Adipocyte (in vitro differentiated cells): ENCODE results near the gene SLC16A9.

Source experiments
- DNase-seq: peaks from one replicate; pipeline ENCODE4 v3.0.0-alpha.2; 2015; ENCODE audit warnings: low read depth
- H3K27me3 ChIP-seq: replicated peaks from 2 replicates; pipeline ENCODE4 v1.7.0; 2013; ENCODE audit warnings: mild to moderate bottlenecking, low read length, moderate library complexity; ENCODE audit not compliant: control insufficient read depth, insufficient read depth
- H3K36me3 ChIP-seq: 2 replicates; pipeline ENCODE4 v1.7.0; 2013; ENCODE audit warnings: low read length, mild to moderate bottlenecking, moderate library complexity; ENCODE audit not compliant: control insufficient read depth, insufficient read depth, severe bottlenecking
- H3K4me1 ChIP-seq: 2 replicates; pipeline ENCODE4 v1.7.0; 2013; ENCODE audit warnings: mild to moderate bottlenecking, low read length, moderate library complexity; ENCODE audit not compliant: control insufficient read depth, insufficient read depth
- H3K4me3 ChIP-seq: 2 replicates; pipeline ENCODE4 v1.7.0; 2013; ENCODE audit warnings: mild to moderate bottlenecking, low read length, moderate library complexity
- H3K9ac ChIP-seq: 2 replicates; pipeline ENCODE4 v1.7.0; 2013; ENCODE audit warnings: mild to moderate bottlenecking, low read length, moderate library complexity
- H3K9me3 ChIP-seq: 2 replicates; pipeline ENCODE4 v1.7.0; 2013; ENCODE audit warnings: mild to moderate bottlenecking, low read length, moderate library complexity; ENCODE audit not compliant: control insufficient read depth

Gene SLC16A9

DNA sequence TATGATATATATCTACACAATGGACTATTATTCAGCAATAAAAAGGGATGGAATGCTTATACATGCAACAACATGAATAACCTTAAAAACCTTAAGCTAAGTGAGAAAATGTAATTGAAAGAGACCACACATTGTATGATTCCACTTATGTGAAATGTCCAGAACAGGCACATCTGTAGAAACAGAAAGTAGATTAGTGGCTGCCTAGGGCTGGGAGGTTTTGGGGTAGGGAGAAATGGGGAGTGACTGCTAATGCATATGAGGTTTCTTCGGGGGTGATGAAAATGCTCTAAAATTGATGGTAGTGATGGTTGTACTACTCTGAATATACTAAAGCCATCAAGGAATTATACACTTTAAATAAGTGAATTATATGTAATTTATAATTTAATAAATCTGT lies 14.7 kb downstream of the SLC16A9 start:
- Histone ChIP-seq H3K4me1 (no peaks in the 10 kb centered on the region), H3K27me3 (peaks cover 7% of the 10 kb centered on the region), H3K36me3 (no peaks in the 10 kb centered on the region), H3K9me3 (no peaks in the 10 kb centered on the region), H3K4me3 (no peak overlapping the region), H3K9ac (no peak overlapping the region)
- DNase-seq: no peak

DNA sequence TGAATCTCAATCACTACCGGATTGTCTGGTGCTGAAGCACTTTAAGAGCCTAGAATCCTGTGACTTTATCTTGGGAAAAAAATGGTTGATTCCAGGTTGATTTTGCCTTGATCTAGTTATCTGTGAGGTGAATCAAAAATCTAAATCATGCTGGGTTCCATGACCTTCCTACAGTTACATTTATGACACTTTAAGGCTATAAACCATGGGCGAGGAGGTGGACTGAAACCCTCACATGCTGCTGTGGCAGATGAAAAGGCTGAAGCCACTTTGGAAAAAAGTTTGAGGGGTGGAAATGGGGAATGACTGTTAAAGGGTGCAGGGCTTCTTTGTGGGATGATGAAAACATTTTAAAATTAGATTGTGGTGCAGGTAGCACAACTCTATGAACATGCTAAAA lies 17.5 kb downstream of the SLC16A9 start:
- H3K9ac ChIP-seq: no peak overlapping the region
- H3K9me3 ChIP-seq: no peaks in the 10 kb centered on the region
- peaks cover 5% of the 10 kb centered on the region for H3K27me3 ChIP-seq
- DNase-seq: no peak
- no peak overlapping the region for H3K4me3 ChIP-seq
- H3K4me1 ChIP-seq: no peaks in the 10 kb centered on the region
- H3K36me3 ChIP-seq: no peaks in the 10 kb centered on the region

DNA sequence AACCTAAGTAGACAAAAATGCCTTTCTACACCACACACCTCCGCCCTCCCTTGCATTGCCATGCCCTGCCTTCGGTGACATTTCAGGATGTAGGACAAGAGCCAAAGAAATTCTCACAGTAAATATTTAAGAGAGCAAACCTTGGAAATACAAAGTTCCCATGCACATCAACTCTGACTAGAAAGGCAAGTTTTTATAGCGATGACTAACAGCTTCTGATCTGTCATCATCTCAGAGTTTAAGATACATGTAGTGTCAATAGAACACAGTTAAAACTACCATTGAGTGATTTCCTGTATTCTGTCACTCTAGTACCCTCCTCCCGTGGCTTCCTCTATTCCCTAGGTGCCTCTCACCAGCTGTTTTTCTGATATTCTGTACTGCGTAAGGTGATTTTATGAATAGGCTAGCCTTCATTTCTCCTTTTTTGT lies 20.7 kb downstream of the SLC16A9 start:
- peaks cover 4% of the 10 kb centered on the region for H3K4me1 ChIP-seq
- no peaks in the 10 kb centered on the region for H3K36me3 ChIP-seq
- no peak overlapping the region for H3K4me3 ChIP-seq
- peaks cover 5% of the 10 kb centered on the region for H3K27me3 ChIP-seq
- H3K9ac ChIP-seq: no peak overlapping the region
- no peak for DNase-seq
- H3K9me3 ChIP-seq: no peaks in the 10 kb centered on the region

DNA sequence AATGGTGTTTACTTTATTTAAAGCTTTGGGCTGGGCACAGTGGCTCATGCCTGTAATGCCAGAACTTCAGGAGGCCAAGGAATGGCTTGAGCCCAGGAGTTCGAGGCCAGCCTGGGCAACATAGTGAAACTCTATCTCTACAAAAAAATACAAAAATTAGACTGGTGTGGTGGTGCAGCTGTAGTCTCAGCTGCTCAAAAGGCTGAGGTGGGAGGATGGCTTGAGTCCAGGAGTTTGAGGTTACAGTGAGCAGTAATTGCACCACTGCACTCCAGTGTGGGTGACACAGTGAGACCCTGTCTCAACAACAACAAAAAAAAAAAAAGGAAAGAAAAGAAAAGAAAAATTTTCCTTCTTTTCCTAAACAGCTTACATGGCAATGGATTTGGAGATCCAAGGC lies 22.0 kb downstream of the SLC16A9 start:
- DNase-seq: no peak
- Histone ChIP-seq H3K9ac (no peak overlapping the region), H3K27me3 (peaks cover 5% of the 10 kb centered on the region), H3K9me3 (no peaks in the 10 kb centered on the region), H3K4me3 (no peak overlapping the region), H3K4me1 (peaks cover 4% of the 10 kb centered on the region), H3K36me3 (no peaks in the 10 kb centered on the region)

DNA sequence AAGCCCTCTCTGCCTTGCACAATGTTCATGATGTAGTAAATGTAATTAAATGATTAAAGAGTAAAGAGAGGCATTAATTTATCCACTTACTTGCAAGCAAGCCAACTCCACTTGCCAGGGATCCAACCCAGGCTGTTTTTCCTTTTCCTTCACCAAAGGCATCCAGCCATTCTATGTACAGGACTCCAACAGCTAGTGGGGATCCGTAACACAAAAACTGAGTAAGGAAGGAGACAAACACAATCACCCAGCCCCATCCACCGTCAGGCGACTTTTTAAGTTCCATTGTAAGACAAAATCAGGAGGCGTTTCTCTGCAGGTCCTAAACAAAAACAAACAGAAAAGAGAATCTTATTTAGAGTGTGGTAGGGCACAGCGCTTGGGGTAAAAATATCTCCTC lies 25.6 kb downstream of the SLC16A9 start:
- H3K27me3 ChIP-seq: no peaks in the 10 kb centered on the region
- H3K36me3 ChIP-seq: no peaks in the 10 kb centered on the region
- H3K4me3 ChIP-seq: no peak overlapping the region
- H3K9ac ChIP-seq: no peak overlapping the region
- H3K9me3 ChIP-seq: no peaks in the 10 kb centered on the region
- no peak for DNase-seq
- peaks cover 7% of the 10 kb centered on the region for H3K4me1 ChIP-seq

DNA sequence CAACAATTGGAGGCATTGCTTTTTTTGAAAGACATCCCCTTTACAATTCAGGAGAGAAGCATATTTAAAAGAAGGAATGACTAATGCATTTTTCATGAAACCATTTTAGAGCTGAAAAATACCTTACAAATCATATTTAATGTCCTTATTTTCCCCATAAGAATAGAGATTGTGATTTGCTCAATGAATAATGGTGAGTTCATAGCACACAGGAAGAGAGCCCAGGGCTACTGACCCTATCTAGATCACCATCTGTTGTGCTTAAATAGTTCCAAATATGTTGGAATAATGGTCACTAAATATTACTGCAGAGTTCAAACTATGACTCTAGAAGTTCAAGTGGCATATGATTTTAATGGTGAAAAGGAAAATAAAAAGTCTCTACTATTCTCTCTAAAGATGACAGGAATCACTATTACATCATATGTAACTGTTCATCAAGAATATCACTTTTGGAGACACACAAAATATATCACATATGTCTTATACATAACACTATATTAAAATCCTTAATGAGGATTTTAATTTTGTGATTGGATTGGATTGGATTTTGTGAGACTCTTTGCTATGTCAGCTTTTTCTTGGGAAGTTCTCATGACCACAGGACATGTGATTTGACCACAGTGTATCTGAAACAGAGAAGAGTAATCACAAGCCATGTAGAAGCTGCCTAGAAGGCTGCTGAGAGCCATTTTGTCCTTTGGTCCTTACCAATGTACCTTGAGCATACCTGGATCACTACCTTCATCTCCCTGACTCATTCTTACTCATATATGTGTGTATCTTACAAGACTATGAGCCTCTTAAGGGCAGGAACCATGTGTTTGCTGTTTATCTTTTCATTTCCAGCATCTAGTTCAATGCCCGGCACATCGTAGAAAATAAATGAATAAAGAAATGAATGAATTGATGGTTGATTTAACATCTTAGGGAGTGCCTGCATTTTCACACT lies 26.4 kb downstream of the SLC16A9 start:
- H3K36me3 ChIP-seq: no peaks in the 10 kb centered on the region
- H3K4me1 ChIP-seq: peaks cover 9% of the 10 kb centered on the region
- no peak overlapping the region for H3K4me3 ChIP-seq
- H3K9ac ChIP-seq: no peak overlapping the region
- DNase-seq: no peak
- no peaks in the 10 kb centered on the region for H3K27me3 ChIP-seq
- H3K9me3 ChIP-seq: no peaks in the 10 kb centered on the region

DNA sequence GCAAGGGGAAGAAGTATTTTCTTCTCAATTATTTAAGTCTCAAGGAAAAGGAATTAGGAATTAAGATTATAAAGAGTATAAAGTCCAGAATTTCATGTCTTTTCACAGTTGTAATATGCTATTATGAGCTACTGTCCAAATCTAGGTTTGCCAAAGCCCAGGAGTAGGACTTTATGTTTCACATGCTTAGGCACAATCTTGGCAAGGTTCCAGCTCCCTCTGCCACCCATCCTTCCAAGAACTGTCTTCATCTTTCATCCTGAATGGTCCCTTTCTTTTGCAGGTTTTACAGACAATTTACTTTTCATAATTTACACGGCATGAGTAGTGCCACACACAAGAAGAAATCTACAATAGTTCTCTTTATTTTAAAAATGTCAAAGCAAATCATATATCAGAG lies 29.5 kb downstream of the SLC16A9 start:
- peaks cover 5% of the 10 kb centered on the region for H3K4me1 ChIP-seq
- H3K36me3 ChIP-seq: no peaks in the 10 kb centered on the region
- H3K9me3 ChIP-seq: no peaks in the 10 kb centered on the region
- no peak overlapping the region for H3K4me3 ChIP-seq
- H3K27me3 ChIP-seq: no peaks in the 10 kb centered on the region
- H3K9ac ChIP-seq: no peak overlapping the region
- DNase-seq: no peak

DNA sequence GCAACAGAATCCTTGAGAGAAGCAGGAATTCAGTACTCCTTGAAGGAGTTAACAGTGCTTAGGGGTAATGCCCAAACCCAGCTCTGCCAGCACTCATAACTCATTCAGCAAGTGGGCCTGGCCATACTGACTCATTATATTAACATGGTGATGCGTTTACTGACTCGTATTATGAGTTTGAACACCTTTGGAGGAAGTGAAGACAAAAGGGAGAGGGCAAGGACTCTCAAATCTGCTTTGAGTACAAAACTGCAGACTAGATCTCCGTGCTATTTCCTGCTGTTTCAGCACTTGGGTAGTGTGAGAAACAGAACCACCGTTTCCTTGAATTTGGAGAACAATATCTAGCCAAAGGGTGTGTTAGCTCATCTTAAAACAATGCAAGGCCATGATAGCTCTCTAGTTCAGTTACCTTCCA lies 30.8 kb downstream of the SLC16A9 start:
- peak; percentile 2 for DNase-seq
- Histone ChIP-seq H3K9ac (no peak overlapping the region), H3K27me3 (no peaks in the 10 kb centered on the region), H3K4me1 (peaks cover 18% of the 10 kb centered on the region), H3K9me3 (no peaks in the 10 kb centered on the region), H3K36me3 (no peaks in the 10 kb centered on the region), H3K4me3 (no peak overlapping the region)

DNA sequence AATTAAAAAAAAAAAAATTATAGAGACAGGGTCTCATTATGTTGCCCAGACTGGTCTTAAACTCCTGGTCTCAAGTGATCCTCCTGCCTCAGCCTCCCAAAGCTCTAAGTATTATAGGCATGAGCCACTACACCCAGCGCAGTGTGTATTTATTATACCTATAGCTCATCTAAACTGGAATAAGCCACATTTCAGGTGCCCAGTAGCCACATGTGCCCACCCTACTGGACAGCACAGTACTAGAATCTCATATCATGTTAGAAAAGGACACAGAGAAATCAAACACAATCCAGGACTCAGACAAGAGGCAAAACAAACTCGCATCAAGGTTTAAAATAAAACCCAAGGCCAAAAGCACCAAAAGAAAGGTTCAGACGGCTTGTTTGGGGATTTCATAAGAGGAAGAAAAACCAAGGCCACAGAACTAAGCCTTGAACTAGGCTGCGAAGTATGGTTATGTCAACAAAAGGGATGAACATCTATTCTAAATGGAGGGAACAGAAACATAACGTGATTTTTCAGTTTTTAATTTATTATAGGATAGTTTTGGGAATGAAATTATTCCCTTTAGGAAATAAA lies 32.3 kb downstream of the SLC16A9 start:
- Histone ChIP-seq H3K36me3 (no peaks in the 10 kb centered on the region), H3K9ac (no peak overlapping the region), H3K9me3 (no peaks in the 10 kb centered on the region), H3K27me3 (no peaks in the 10 kb centered on the region), H3K4me1 (peaks cover 18% of the 10 kb centered on the region), H3K4me3 (no peak overlapping the region)
- no peak for DNase-seq

DNA sequence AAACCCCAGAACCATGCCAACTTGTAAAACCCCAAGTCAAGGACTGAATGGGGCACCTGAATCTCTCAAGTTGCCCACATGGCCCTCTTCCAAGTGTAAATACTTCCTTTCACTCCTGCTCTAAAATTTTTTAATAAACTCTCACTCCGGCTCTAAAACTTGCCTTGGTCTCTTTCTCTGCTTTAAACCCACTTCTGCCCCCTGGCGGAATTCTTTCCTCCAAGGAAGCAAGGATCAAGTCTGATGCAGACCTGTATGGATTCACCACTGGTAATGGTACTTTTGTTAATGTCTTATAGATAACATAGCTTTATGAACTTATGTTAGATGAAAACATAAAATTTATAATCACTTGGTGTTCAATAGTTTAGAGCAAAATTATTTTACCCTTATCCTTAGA lies 33.8 kb downstream of the SLC16A9 start:
- H3K9ac ChIP-seq: no peak overlapping the region
- no peak for DNase-seq

DNA sequence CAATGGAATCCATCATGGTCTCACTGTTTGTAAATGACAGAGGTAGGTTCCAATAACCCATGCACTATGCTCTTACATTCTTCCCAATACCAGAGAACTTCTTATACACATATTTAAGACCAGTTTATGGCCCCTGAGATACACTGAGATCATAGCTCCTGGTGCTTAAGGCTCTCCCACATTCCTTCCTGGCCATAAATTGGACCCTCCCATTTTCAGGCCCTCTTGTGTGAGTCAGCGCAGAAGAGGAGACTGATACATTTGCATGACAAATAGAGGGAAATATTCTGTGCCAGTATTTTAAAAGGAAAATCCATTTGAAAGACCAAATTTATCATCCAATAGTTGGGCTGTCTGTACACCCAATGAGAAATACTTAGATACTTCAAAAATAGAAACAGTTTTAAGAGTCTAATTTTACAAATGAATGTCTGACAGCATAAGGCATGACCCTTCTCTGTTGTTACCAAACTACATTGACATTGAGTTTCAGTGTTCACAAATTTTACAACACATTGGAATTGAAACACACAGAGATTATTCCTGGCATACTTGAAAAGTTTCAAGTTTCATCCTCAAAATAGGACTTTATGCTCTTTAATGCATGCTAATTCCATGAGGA lies 35.3 kb downstream of the SLC16A9 start:
- H3K36me3 ChIP-seq: no peaks in the 10 kb centered on the region
- no peak for DNase-seq
- no peaks in the 10 kb centered on the region for H3K9me3 ChIP-seq
- no peaks in the 10 kb centered on the region for H3K27me3 ChIP-seq
- H3K9ac ChIP-seq: no peak overlapping the region
- H3K4me1 ChIP-seq: peaks cover 18% of the 10 kb centered on the region
- H3K4me3 ChIP-seq: no peak overlapping the region

More for the DNA sequence above, 33.8 kb downstream of the SLC16A9 start:
- Histone ChIP-seq H3K36me3 (no peaks in the 10 kb centered on the region), H3K9me3 (no peaks in the 10 kb centered on the region), H3K4me1 (peaks cover 18% of the 10 kb centered on the region), H3K4me3 (no peak overlapping the region), H3K27me3 (no peaks in the 10 kb centered on the region)
